ENCODE results near the gene WDFY1.

WDFY1 gene

DNA sequence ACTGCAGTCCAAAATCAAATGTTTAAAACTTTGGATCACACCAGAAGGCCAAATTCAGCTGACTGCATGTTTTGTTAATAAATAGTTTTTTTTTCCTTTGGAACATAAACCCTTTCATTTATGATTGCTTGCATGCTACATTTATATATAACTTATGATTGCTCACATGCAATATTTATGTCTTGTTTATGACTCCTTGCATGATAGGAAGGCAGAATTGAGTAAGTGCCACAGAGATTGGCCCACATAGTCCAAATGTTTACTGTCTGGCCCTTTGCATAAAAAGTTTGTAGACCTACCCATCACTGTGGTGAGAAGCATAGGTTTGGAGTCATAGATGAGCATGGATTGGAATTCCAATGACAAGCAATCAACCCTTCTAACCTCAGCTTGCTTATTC, 30.8 kb downstream of the WDFY1 start:
- Histone ChIP-seq H3K27ac (ENCODE audit: low read depth, low read length) (no peak overlapping the region), H3K9me2 (replicated peaks; ENCODE audit: control insufficient read depth, low read length) (no peaks in the 10 kb centered on the region), H3F3A (ENCODE audit: control insufficient read depth, insufficient read depth) (no peaks in the 10 kb centered on the region), H3K4me3 (ENCODE audit: low read length) (no peak overlapping the region), H3K4me1 (ENCODE audit: control insufficient read depth, low read length) (no peaks in the 10 kb centered on the region), H3K27me3 (ENCODE audit: control insufficient read depth, low read length) (no peaks in the 10 kb centered on the region), H3K36me3 (ENCODE audit: control insufficient read depth, low read length) (no peaks in the 10 kb centered on the region), H3K4me2 (ENCODE audit: low read length) (no peak overlapping the region), H4K20me1 (ENCODE audit: control insufficient read depth, insufficient read depth, low read depth, low read length) (no peaks in the 10 kb centered on the region), H3K79me2 (ENCODE audit: control insufficient read depth, low read length) (no peaks in the 10 kb centered on the region), H3K9me3 (ENCODE audit: control insufficient read depth, insufficient read depth, low read length) (no peaks in the 10 kb centered on the region)
- TF ChIP-seq, protein P1, sequence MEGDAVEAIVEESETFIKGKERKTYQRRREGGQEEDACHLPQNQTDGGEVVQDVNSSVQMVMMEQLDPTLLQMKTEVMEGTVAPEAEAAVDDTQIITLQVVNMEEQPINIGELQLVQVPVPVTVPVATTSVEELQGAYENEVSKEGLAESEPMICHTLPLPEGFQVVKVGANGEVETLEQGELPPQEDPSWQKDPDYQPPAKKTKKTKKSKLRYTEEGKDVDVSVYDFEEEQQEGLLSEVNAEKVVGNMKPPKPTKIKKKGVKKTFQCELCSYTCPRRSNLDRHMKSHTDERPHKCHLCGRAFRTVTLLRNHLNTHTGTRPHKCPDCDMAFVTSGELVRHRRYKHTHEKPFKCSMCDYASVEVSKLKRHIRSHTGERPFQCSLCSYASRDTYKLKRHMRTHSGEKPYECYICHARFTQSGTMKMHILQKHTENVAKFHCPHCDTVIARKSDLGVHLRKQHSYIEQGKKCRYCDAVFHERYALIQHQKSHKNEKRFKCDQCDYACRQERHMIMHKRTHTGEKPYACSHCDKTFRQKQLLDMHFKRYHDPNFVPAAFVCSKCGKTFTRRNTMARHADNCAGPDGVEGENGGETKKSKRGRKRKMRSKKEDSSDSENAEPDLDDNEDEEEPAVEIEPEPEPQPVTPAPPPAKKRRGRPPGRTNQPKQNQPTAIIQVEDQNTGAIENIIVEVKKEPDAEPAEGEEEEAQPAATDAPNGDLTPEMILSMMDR (IDR thresholded peaks at IDR 0.05; ENCODE audit: low read depth, low read length, poor library complexity, severe bottlenecking) = no peak
- no peak for TF ChIP-seq EZH2phosphoT487 (IDR thresholded peaks at IDR 0.05; ENCODE audit: borderline replicate concordance, low read length)

DNA sequence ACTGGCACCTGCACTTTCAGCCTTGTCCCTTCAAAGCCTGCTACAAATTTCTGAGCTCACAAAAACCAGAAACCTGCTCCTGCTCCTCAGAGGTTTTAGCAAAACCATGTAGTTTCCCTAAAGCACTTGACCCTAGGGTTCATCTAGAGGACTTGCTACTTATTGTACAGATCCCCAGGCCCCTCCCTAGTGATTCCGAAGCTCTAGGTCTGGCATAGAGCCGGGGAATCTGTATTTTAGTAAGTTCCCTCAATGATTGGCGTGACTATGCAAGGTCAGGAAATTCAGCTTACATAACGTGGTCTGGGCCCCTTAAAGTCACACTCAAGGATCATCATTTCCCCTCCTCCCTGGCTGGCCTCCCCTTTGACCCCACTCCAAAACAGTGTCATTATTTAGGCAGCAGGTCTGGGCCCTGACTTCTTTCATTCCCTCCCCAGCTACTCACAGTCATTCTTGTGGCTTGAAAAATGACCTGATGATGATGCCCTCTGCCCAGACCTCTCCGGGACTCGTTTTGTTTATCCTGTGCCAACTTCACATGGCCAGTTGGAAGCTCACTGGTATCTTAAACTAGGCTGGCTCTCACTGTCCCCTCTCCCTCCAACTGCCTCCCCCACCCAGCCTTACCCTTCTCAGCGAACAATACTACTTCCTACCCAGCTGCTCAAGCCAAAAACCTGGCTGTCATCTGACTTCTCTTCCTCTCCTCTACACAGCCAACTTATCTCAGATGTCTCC, 36.0 kb downstream of the WDFY1 start:
- H4K20me1 ChIP-seq (ENCODE audit: control insufficient read depth, insufficient read depth, low read depth, low read length) = no peaks in the 10 kb centered on the region
- no peak overlapping the region for H3K27ac ChIP-seq (ENCODE audit: low read depth, low read length)

DNA sequence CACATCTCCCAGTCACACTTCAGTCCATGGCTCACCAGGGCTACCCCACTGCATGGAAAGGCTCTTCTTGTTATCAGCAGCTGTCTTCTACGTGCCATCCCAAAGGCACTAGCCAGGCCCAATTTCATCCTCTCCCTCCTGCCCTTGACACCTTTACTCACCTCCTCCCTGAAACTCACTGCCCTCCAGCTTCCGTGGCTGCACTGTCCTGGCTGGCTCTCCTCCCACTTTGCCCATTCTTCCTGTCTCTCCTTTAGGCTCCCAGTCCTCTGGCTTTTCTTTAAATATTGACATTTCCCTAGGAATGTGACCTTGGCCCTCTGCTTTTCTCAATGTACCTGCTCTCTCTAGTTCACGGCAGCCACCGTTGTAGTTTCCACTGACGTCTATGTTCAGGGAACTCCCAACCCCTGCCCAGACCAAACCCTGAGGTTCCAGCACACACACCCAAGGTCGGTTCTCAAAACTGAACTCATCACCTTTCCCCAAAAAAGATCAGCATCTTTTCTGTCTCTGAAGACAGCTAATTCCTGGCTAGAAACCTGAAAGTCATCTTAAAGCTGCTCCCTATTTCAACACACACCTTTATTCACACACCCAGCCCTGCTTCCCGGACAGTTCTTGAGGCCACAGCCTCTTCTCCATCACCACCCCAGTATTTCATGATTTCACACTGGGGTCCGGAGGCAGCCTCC, 36.7 kb downstream of the WDFY1 start:
- TF ChIP-seq, protein P1 (IDR thresholded peaks at IDR 0.05; ENCODE audit: low read depth, low read length, poor library complexity, severe bottlenecking) = no peak
- no peak for TF ChIP-seq EZH2phosphoT487 (IDR thresholded peaks at IDR 0.05; ENCODE audit: borderline replicate concordance, low read length)
- Histone ChIP-seq H3F3A (ENCODE audit: control insufficient read depth, insufficient read depth) (no peaks in the 10 kb centered on the region), H4K20me1 (ENCODE audit: control insufficient read depth, insufficient read depth, low read depth, low read length) (no peaks in the 10 kb centered on the region), H3K27me3 (ENCODE audit: control insufficient read depth, low read length) (no peaks in the 10 kb centered on the region), H3K9me2 (replicated peaks; ENCODE audit: control insufficient read depth, low read length) (no peaks in the 10 kb centered on the region), H3K4me3 (ENCODE audit: low read length) (no peak overlapping the region), H3K27ac (ENCODE audit: low read depth, low read length) (no peak overlapping the region), H3K36me3 (ENCODE audit: control insufficient read depth, low read length) (no peaks in the 10 kb centered on the region), H3K79me2 (ENCODE audit: control insufficient read depth, low read length) (no peaks in the 10 kb centered on the region), H3K9me3 (ENCODE audit: control insufficient read depth, insufficient read depth, low read length) (no peaks in the 10 kb centered on the region), H3K4me1 (ENCODE audit: control insufficient read depth, low read length) (no peaks in the 10 kb centered on the region), H3K4me2 (ENCODE audit: low read length) (no peak overlapping the region)

More for the DNA sequence above, 36.0 kb downstream of the WDFY1 start:
- Histone ChIP-seq H3K36me3 (ENCODE audit: control insufficient read depth, low read length) (no peaks in the 10 kb centered on the region), H3K4me1 (ENCODE audit: control insufficient read depth, low read length) (no peaks in the 10 kb centered on the region), H3K9me3 (ENCODE audit: control insufficient read depth, insufficient read depth, low read length) (no peaks in the 10 kb centered on the region), H3F3A (ENCODE audit: control insufficient read depth, insufficient read depth) (no peaks in the 10 kb centered on the region), H3K4me3 (ENCODE audit: low read length) (no peak overlapping the region), H3K27me3 (ENCODE audit: control insufficient read depth, low read length) (no peaks in the 10 kb centered on the region), H3K79me2 (ENCODE audit: control insufficient read depth, low read length) (no peaks in the 10 kb centered on the region), H3K4me2 (ENCODE audit: low read length) (no peak overlapping the region), H3K9me2 (replicated peaks; ENCODE audit: control insufficient read depth, low read length) (no peaks in the 10 kb centered on the region)
- TF ChIP-seq EZH2phosphoT487 (IDR thresholded peaks at IDR 0.05; ENCODE audit: borderline replicate concordance, low read length) = no peak
- TF ChIP-seq, protein P1 (IDR thresholded peaks at IDR 0.05; ENCODE audit: low read depth, low read length, poor library complexity, severe bottlenecking) = no peak
